Measurements from ENCODE around the gene ANKRD33B. TPM values are rescaled to one million over a fixed set of nuclear protein-coding genes. Genes with fewer than 3 reads are reported as not detected.
"Not testable (repeated sequence)": the region's sequence is repeated elsewhere in the genome, so short reads cannot be mapped to it uniquely, and the experiment has no call there.

ANKRD33B gene
- total and polyA plus RNA-seq, 2 donors (not counting 1 experiment from before 2014, with no cell fraction given), result 7.7 to 7.8 TPM

GRCh38 chr5:10662083-10662482, 98.2 kb downstream of the ANKRD33B start:
- Histone ChIP-seq H3K27ac (ENCODE audit: insufficient read depth, low read length) (no peak overlapping the region), H4K20me1 (ENCODE audit: control insufficient read depth, extremely low read depth, insufficient read depth, low read length) (no peaks in the 10 kb centered on the region), H3K4me1 (ENCODE audit: control insufficient read depth, extremely low read depth, insufficient read depth, low read length) (no peaks in the 10 kb centered on the region), H3K4me3 (replicated peaks in 1 of 4; ENCODE audit: control extremely low read depth in 1 of 4, insufficient read depth in 1 of 4, low read depth in 3 of 4, low read length in 4 of 4) (no peak overlapping the region), H3K27me3 (ENCODE audit: control insufficient read depth, insufficient read depth, low read length) (no peaks in the 10 kb centered on the region), H3K36me3 (ENCODE audit: control insufficient read depth, insufficient read depth, low read length) (no peaks in the 10 kb centered on the region), H2AFZ (ENCODE audit: low read length) (no peak overlapping the region), H3K9ac (ENCODE audit: insufficient read depth, low read length) (no peak overlapping the region), H3K79me2 (ENCODE audit: control insufficient read depth, insufficient read depth, low read length) (no peaks in the 10 kb centered on the region), H3K4me2 (ENCODE audit: extremely low read depth, insufficient read depth, low read length) (no peak overlapping the region), H3K9me3 (ENCODE audit: control insufficient read depth, insufficient read depth, low read depth, low read length) (no peaks in the 10 kb centered on the region)
- TF ChIP-seq CTCF (conservative IDR thresholded peaks at IDR 0.05 in 1 of 2, IDR thresholded peaks at IDR 0.05 in 1 of 2; ENCODE audit: low read depth in 1 of 2, low read length in 2 of 2), result no peak
- TF ChIP-seq EZH2 (IDR thresholded peaks at IDR 0.05; ENCODE audit: low read length, missing control alignments), result no peak
- DNase-seq (ENCODE audit: low read depth in 2 of 2), result no peak

- no peaks in the 10 kb centered on the region for H3K9me3 ChIP-seq (ENCODE audit: control insufficient read depth, insufficient read depth, low read depth, low read length)
- no peaks in the 10 kb centered on the region for H4K20me1 ChIP-seq (ENCODE audit: control insufficient read depth, extremely low read depth, insufficient read depth, low read length)
- no peaks in the 10 kb centered on the region for H3K4me1 ChIP-seq (ENCODE audit: control insufficient read depth, extremely low read depth, insufficient read depth, low read length)
- no peak overlapping the region for H3K9ac ChIP-seq (ENCODE audit: insufficient read depth, low read length)
- H3K27me3 ChIP-seq (ENCODE audit: control insufficient read depth, insufficient read depth, low read length), result no peaks in the 10 kb centered on the region
- no peak overlapping the region for H2AFZ ChIP-seq (ENCODE audit: low read length)
- no peaks in the 10 kb centered on the region for H3K79me2 ChIP-seq (ENCODE audit: control insufficient read depth, insufficient read depth, low read length)
- no peaks in the 10 kb centered on the region for H3K36me3 ChIP-seq (ENCODE audit: control insufficient read depth, insufficient read depth, low read length)
- TF ChIP-seq EZH2 (IDR thresholded peaks at IDR 0.05; ENCODE audit: low read length, missing control alignments) (no peak), CTCF (conservative IDR thresholded peaks at IDR 0.05 in 1 of 2, IDR thresholded peaks at IDR 0.05 in 1 of 2; ENCODE audit: low read depth in 1 of 2, low read length in 2 of 2) (no peak)
- DNase-seq (ENCODE audit: low read depth in 2 of 2), result no peak
- no peak overlapping the region for H3K27ac ChIP-seq (ENCODE audit: insufficient read depth, low read length)
- H3K4me2 ChIP-seq (ENCODE audit: extremely low read depth, insufficient read depth, low read length), result no peak overlapping the region
- H3K4me3 ChIP-seq (replicated peaks in 1 of 4; ENCODE audit: control extremely low read depth in 1 of 4, insufficient read depth in 1 of 4, low read depth in 3 of 4, low read length in 4 of 4), result no peak overlapping the region
These were observed 99.0 kb downstream of the ANKRD33B start for GRCh38 chr5:10662661-10663488.

GRCh38 chr5:10663489-10664179, 99.8 kb downstream of the ANKRD33B start:
- H3K4me2 ChIP-seq (ENCODE audit: extremely low read depth, insufficient read depth, low read length), result peak overlapping the region; percentile 13
- no peak overlapping the region for H3K4me3 ChIP-seq (replicated peaks in 1 of 4; ENCODE audit: control extremely low read depth in 1 of 4, insufficient read depth in 1 of 4, low read depth in 3 of 4, low read length in 4 of 4)
- H3K9me3 ChIP-seq (ENCODE audit: control insufficient read depth, insufficient read depth, low read depth, low read length), result no peaks in the 10 kb centered on the region
- no peak for TF ChIP-seq EZH2 (IDR thresholded peaks at IDR 0.05; ENCODE audit: low read length, missing control alignments)
- TF ChIP-seq CTCF (conservative IDR thresholded peaks at IDR 0.05 in 1 of 2, IDR thresholded peaks at IDR 0.05 in 1 of 2; ENCODE audit: low read depth in 1 of 2, low read length in 2 of 2), result no peak
- no peak overlapping the region for H3K9ac ChIP-seq (ENCODE audit: insufficient read depth, low read length)
- no peaks in the 10 kb centered on the region for H3K79me2 ChIP-seq (ENCODE audit: control insufficient read depth, insufficient read depth, low read length)
- H3K4me1 ChIP-seq (ENCODE audit: control insufficient read depth, extremely low read depth, insufficient read depth, low read length), result no peaks in the 10 kb centered on the region
- no peaks in the 10 kb centered on the region for H3K36me3 ChIP-seq (ENCODE audit: control insufficient read depth, insufficient read depth, low read length)
- no peaks in the 10 kb centered on the region for H4K20me1 ChIP-seq (ENCODE audit: control insufficient read depth, extremely low read depth, insufficient read depth, low read length)
- no peak overlapping the region for H3K27ac ChIP-seq (ENCODE audit: insufficient read depth, low read length)
- no peak overlapping the region for H2AFZ ChIP-seq (ENCODE audit: low read length)
- no peaks in the 10 kb centered on the region for H3K27me3 ChIP-seq (ENCODE audit: control insufficient read depth, insufficient read depth, low read length)
- peak; percentile 41 to 63 for DNase-seq (ENCODE audit: low read depth in 2 of 2)

GRCh38 chr5:10664180-10664769, 100.4 kb downstream of the ANKRD33B start:
- DNase-seq (ENCODE audit: low read depth in 2 of 2), result peak; percentile 15 to 66
- H2AFZ ChIP-seq (ENCODE audit: low read length); H3K4me3 ChIP-seq (replicated peaks in 1 of 4; ENCODE audit: control extremely low read depth in 1 of 4, insufficient read depth in 1 of 4, low read depth in 3 of 4, low read length in 4 of 4); H3K4me1 ChIP-seq (ENCODE audit: control insufficient read depth, extremely low read depth, insufficient read depth, low read length); H3K27ac ChIP-seq (ENCODE audit: insufficient read depth, low read length); H3K4me2 ChIP-seq (ENCODE audit: extremely low read depth, insufficient read depth, low read length); H3K36me3 ChIP-seq (ENCODE audit: control insufficient read depth, insufficient read depth, low read length); H3K27me3 ChIP-seq (ENCODE audit: control insufficient read depth, insufficient read depth, low read length); H3K9ac ChIP-seq (ENCODE audit: insufficient read depth, low read length); H3K79me2 ChIP-seq (ENCODE audit: control insufficient read depth, insufficient read depth, low read length); H3K9me3 ChIP-seq (ENCODE audit: control insufficient read depth, insufficient read depth, low read depth, low read length); H4K20me1 ChIP-seq (ENCODE audit: control insufficient read depth, extremely low read depth, insufficient read depth, low read length): not testable (repeated sequence)

Measured in fibroblast of lung (primary cell).